A673 (cell line): ENCODE measurements around the gene SCN4A.

Experiments used
- EZH2 ChIP-seq: fragments of 200-600 bp; sonication (generic); IDR thresholded peaks from 2 replicates; pipeline ENCODE4 v1.6.1; 2017; ENCODE audit warnings: borderline replicate concordance, low read depth, mild to moderate bottlenecking, mixed read lengths, antibody characterized with exemption, low read length; ENCODE audit not compliant: poor library complexity, severe bottlenecking
- TF ChIP-seq, protein P1 (sequence below): fragments of 300-800, 200-600 bp; sonication (generic); conservative IDR thresholded peaks from 2 replicates; pipeline ENCODE4 v1.5.1; 2017; ENCODE audit warnings: low read depth, mild to moderate bottlenecking, antibody characterized with exemption, low read length, moderate library complexity, mixed read lengths

- TF ChIP-seq, protein P1, sequence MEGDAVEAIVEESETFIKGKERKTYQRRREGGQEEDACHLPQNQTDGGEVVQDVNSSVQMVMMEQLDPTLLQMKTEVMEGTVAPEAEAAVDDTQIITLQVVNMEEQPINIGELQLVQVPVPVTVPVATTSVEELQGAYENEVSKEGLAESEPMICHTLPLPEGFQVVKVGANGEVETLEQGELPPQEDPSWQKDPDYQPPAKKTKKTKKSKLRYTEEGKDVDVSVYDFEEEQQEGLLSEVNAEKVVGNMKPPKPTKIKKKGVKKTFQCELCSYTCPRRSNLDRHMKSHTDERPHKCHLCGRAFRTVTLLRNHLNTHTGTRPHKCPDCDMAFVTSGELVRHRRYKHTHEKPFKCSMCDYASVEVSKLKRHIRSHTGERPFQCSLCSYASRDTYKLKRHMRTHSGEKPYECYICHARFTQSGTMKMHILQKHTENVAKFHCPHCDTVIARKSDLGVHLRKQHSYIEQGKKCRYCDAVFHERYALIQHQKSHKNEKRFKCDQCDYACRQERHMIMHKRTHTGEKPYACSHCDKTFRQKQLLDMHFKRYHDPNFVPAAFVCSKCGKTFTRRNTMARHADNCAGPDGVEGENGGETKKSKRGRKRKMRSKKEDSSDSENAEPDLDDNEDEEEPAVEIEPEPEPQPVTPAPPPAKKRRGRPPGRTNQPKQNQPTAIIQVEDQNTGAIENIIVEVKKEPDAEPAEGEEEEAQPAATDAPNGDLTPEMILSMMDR: no peak
- TF ChIP-seq EZH2: no peak
These were observed 61.6 kb downstream of the SCN4A start, which contains the start of gene CSHL1 for GRCh38 chr17:63911041-63911635.
